GM19438 (cell line): Measurements from ENCODE around the gene HMGCS2.
A peak's percentile ranks its signal among the peaks of the same experiment; 100 is the strongest.

Experiments used
- ATAC-seq: cut with Tn5 transposase; IDR thresholded peaks from one replicate; pipeline ENCODE4 v1.9.1; 2021; ENCODE audit warnings: low read depth; ENCODE audit not compliant: unreplicated experiment

HMGCS2 gene

GRCh38 chr1:119764220-119764619 lies 4.5 kb downstream of the HMGCS2 start:
- ATAC-seq, result no peak

- ATAC-seq, result no peak
Observed at GRCh38 chr1:119762953-119763352, 5.8 kb downstream of the HMGCS2 start.

DNA sequence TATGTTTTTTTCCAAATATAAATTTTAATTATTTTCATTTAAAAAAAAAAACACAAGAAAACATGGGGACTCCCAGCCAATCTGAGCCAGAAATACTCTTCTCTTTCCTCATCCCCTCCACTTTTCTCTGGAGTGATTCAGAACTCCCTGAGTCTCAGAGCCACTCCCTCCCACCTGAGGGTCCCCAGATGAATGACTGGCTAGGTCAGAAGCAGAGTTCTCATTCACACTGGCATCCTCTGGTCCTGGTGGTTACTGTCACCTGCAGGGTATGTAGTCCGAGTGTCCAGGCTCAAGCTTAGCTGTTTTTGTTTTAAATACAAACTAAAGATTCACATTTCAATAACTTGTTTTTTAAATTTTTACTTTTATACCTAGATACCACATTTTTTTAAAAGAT lies 6.3 kb downstream of the HMGCS2 start:
- ATAC-seq, result no peak

DNA sequence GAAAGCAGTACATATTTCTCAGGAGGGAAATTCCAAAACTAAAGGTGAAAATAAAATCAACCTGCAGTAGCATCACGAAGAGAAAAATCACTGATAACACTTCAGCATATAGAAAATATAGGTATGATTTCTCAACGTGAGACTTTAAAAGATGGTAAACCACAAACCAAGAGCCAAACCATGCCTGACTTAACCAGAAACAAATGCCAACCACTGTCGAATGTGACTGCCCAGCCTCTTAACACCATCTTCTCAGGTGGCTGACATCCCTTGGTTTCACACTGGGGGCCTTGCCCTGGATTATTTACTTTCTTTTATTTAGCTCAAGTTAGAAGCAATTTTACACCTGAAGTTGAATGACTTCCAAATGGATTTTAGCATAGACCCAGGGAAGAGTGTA lies 10.1 kb downstream of the HMGCS2 start:
- no peak for ATAC-seq

DNA sequence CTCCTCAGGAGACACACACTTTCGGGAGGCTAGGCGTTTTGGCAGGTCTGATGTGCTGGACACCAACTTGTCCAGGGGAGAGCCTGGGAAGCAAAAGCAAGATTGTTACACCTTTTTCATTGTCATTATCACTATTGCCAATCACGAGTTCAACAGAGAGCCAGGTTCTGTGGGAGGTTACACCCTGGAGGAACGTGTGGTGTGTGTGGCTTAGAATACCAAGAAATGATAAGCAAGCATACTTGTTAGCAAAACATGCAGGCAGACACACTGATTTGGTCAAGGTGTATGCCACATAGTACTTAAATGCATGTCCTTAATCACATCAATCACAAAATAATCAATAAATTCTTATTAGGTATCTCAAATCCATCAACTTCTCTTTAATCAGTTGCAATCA lies 16.1 kb downstream of the HMGCS2 start:
- no peak for ATAC-seq

DNA sequence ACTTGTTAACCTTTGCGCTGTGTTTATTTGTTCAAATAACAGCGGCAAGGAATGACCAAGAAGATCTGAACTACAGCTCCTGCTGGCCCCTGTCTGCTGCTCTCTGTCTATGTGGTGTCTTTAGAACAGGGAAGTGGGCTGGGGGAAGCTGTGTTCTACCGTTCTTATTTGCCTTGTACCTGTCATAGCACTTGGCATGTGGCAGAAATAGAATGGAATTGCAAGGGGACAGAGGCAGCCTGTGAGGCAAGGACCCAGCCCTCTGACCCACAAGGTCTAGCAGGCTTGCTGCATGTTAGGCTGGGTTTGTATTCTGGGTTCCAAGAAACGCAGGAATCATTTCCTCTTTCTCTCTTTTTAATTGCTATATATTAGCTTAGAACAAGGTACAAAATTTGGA lies 20.7 kb downstream of the HMGCS2 start:
- no peak for ATAC-seq

GRCh38 chr1:119747451-119747850 lies 21.3 kb downstream of the HMGCS2 start:
- ATAC-seq, result no peak

DNA sequence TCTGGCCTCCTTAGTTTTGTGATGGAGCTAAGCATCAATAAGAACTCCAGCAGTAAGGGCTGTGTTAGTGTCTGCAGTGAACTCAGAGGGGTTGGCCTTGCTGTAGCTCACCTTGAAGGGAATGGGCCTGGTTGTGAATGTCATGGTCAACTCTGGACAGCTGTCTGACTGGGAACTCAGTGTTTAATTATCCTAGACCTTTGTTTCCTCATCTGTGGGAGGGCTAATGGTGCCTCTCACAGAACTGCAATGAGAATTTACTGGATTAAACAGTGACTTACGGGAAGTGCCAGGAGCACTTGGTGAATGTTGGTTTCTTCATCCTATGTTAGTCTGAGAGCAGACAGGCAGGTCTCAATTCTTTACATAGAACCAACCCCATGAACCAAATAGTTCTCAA lies 23.7 kb downstream of the HMGCS2 start:
- ATAC-seq, result no peak

DNA sequence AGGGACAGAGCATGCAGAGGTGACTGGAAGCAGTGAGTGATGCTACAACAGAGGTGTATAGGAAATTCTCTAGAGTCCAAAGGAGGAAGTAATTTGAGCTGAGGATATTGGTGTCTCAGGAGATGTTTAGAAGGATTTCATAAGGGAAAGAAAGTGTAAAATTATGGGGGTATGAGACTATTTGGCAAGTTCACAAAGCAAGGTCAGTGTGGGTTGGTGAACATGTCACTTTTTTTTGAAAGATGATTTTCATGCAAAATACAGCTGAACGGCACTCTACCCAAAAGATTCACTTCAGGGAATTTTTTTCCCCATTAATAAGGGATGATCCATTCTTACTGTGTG lies 24.1 kb downstream of the HMGCS2 start:
- no peak for ATAC-seq

GRCh38 chr1:119743776-119744597 lies 24.7 kb downstream of the HMGCS2 start:
- peak; percentile 82 for ATAC-seq

GRCh38 chr1:119743308-119743707 lies 25.4 kb downstream of the HMGCS2 start:
- no peak for ATAC-seq

DNA sequence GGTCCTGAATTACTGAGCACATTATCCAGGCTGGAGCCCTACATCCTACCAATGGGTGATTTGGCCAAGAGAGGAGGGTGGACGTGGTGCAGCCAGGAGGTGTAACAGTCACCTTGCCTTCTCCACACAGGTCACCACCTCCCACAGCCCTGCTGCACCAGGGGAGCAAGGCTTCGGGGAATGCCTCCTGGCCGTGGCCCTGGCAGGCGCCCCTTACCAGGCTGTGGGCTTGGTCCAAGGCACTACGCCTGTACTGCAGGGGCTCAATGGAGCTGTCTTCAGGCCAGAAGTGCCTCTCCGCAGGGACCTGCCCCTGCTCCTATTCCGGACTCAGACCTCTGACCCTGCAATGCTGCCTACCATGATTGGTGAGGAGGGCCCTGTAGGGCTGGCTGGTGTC lies 26.0 kb downstream of the HMGCS2 start:
- ATAC-seq, result no peak

- no peak for ATAC-seq
Observed at GRCh38 chr1:119742202-119742601, 26.5 kb downstream of the HMGCS2 start.

- ATAC-seq, result no peak
Observed at GRCh38 chr1:119740896-119741780, 27.6 kb downstream of the HMGCS2 start.

- ATAC-seq, result no peak
Observed at GRCh38 chr1:119740261-119740660, 28.4 kb downstream of the HMGCS2 start.

DNA sequence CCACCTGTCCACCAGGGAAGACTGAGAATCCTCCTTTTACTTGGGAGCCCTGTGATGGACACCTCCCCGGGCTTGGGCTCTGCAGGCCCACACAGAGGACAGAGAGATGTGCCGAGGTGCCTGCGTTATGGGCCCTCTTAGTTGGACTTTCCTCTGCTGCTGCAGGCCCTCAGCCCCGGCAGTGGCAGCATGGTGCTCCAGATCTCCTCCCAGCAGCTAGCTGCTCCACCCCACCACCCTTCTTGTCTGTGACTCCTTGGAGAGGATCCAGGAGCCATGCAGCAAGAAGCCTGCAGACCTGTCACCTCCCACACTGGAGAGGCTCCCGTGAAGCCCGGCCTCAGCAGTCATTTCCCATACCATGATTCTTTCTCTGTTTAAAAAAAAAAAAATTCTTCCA lies 29.6 kb downstream of the HMGCS2 start:
- no peak for ATAC-seq

- ATAC-seq, result no peak
Observed at GRCh38 chr1:119738100-119738720, 30.5 kb downstream of the HMGCS2 start.

- ATAC-seq, result no peak
Observed at GRCh38 chr1:119737040-119737682, 31.5 kb downstream of the HMGCS2 start.

GRCh38 chr1:119736649-119737039 lies 32.1 kb downstream of the HMGCS2 start:
- ATAC-seq, result no peak

GRCh38 chr1:119735217-119735616 lies 33.5 kb downstream of the HMGCS2 start:
- no peak for ATAC-seq

- no peak for ATAC-seq
Observed at GRCh38 chr1:119733754-119734153, 35.0 kb downstream of the HMGCS2 start.
